Sigmoid colon (tissue), 4 donors: ENCODE measurements around the gene KRT5.

Source experiments
- CTCF ChIP-seq, 4 experiments: fragments of 450-650 bp in 3 of 4; fragments of 200-600 bp in 1 of 4; IDR thresholded peaks; one replicate each; pipeline ENCODE4 v1.5.1; 2016 to 2019; ENCODE audit warnings: antibody characterized with exemption in 4 of 4, mild to moderate bottlenecking in 3 of 4, moderate library complexity in 2 of 4
- EP300 ChIP-seq, 4 donors: sonication (generic); formaldehyde crosslinking; IDR thresholded peaks; one replicate each; pipeline ENCODE4 v1.6.1; 2017; ENCODE audit warnings: antibody characterized with exemption in 4 of 4
- POLR2A ChIP-seq, 2 donors: fragments of 450-650 bp; IDR thresholded peaks; one replicate each; pipeline ENCODE4 v1.6.1; 2016; ENCODE audit warnings: antibody characterized with exemption in 2 of 2, mild to moderate bottlenecking in 2 of 2, moderate library complexity in 2 of 2
- POLR2AphosphoS5 ChIP-seq, 4 donors: sonication (generic); formaldehyde crosslinking; IDR thresholded peaks; one replicate each; pipeline ENCODE4 v1.6.1; 2017; ENCODE audit warnings: antibody characterized with exemption in 4 of 4

- TF ChIP-seq CTCF (IDR thresholded peaks at IDR 0.05) (no peak), EP300 (IDR thresholded peaks at IDR 0.05) (no peak), POLR2A (IDR thresholded peaks at IDR 0.05) (no peak), POLR2AphosphoS5 (IDR thresholded peaks at IDR 0.05) (no peak)
Observed at GRCh38 chr12:52517005-52517835, 3.0 kb downstream of the KRT5 start.
